H9 (cell line): ENCODE data around the gene RAB26. TPM values are rescaled to one million over a fixed set of nuclear protein-coding genes. Genes with fewer than 3 reads are reported as not detected.

ENCODE experiments used
- DNase-seq: peaks from one replicate; pipeline ENCODE4 v3.0.0-alpha.2; 2017
- H2AFZ ChIP-seq: one replicate; pipeline ENCODE4 v1.6.1; 2013; ENCODE audit warnings: mild to moderate bottlenecking, low read length, control low read depth, moderate library complexity
- H2AK5ac ChIP-seq: 2 replicates; pipeline ENCODE4 v1.6.1; 2013; ENCODE audit warnings: low read length, control low read depth, mixed read lengths; ENCODE audit not compliant: insufficient read length
- H2BK120ac ChIP-seq: one replicate; pipeline ENCODE4 v1.6.1; 2013; ENCODE audit warnings: low read depth, mild to moderate bottlenecking, low read length, control low read depth, inconsistent platforms; ENCODE audit not compliant: poor library complexity, severe bottlenecking
- H2BK12ac ChIP-seq: 2 replicates; pipeline ENCODE4 v1.6.1; 2013; ENCODE audit warnings: low read length, control low read depth, mixed read lengths, low read depth; ENCODE audit not compliant: insufficient read length
- H2BK15ac ChIP-seq: 2 replicates; pipeline ENCODE4 v1.6.1; 2013; ENCODE audit warnings: low read depth, low read length, control low read depth
- H2BK20ac ChIP-seq: one replicate; pipeline ENCODE4 v1.6.1; 2013; ENCODE audit warnings: low read depth, mild to moderate bottlenecking, low read length, control low read depth, inconsistent platforms; ENCODE audit not compliant: poor library complexity, severe bottlenecking
- H2BK5ac ChIP-seq: 2 replicates; pipeline ENCODE4 v1.6.1; 2013; ENCODE audit warnings: low read length, control low read depth, mixed read lengths; ENCODE audit not compliant: insufficient read length
- H3K14ac ChIP-seq: 2 replicates; pipeline ENCODE4 v1.6.1; 2013; ENCODE audit warnings: low read length, control low read depth; ENCODE audit not compliant: insufficient read depth
- H3K18ac ChIP-seq: 2 replicates; pipeline ENCODE4 v1.6.1; 2013; ENCODE audit warnings: low read depth, mild to moderate bottlenecking, mixed read lengths, low read length, control low read depth; ENCODE audit not compliant: insufficient read length
- H3K23ac ChIP-seq: 2 replicates; pipeline ENCODE4 v1.6.1; 2013; ENCODE audit warnings: low read length, control low read depth, mixed read lengths, low read depth; ENCODE audit not compliant: insufficient read length
- H3K23me2 ChIP-seq: 2 replicates; pipeline ENCODE4 v1.6.1; 2013; ENCODE audit warnings: low read depth, mild to moderate bottlenecking, mixed read lengths, low read length, control low read depth; ENCODE audit not compliant: insufficient read length, poor library complexity, severe bottlenecking
- H3K27ac ChIP-seq: 2 replicates; pipeline ENCODE4 v1.5.1; 2013; ENCODE audit warnings: low read length, control low read depth, mixed read lengths, low read depth; ENCODE audit not compliant: insufficient read length
- H3K27me3 ChIP-seq: 2 replicates; pipeline ENCODE4 v1.6.1; 2013; ENCODE audit warnings: low read length, control low read depth, inconsistent platforms; ENCODE audit not compliant: insufficient read depth
- H3K4ac ChIP-seq: 2 replicates; pipeline ENCODE4 v1.6.1; 2013; ENCODE audit warnings: low read depth, mild to moderate bottlenecking, control low read depth, inconsistent platforms, low read length, moderate library complexity
- H3K4me1 ChIP-seq: 2 replicates; pipeline ENCODE4 v1.6.1; 2013; ENCODE audit warnings: low read length, control low read depth, inconsistent platforms; ENCODE audit not compliant: insufficient read depth
- H3K4me2 ChIP-seq: 2 replicates; pipeline ENCODE4 v1.6.1; 2013; ENCODE audit warnings: low read length, control low read depth, mixed read lengths; ENCODE audit not compliant: insufficient read length, insufficient read depth
- H3K56ac ChIP-seq: 2 replicates; pipeline ENCODE4 v1.6.1; 2013; ENCODE audit warnings: low read depth, mild to moderate bottlenecking, mixed read lengths, low read length, control low read depth; ENCODE audit not compliant: insufficient read length
- H3K79me1 ChIP-seq: 2 replicates; pipeline ENCODE4 v1.6.1; 2013; ENCODE audit warnings: low read depth, mild to moderate bottlenecking, moderate library complexity, low read length, control low read depth, inconsistent platforms; ENCODE audit not compliant: insufficient read depth, poor library complexity, severe bottlenecking
- H3K79me2 ChIP-seq: 2 replicates; pipeline ENCODE4 v1.6.1; 2013; ENCODE audit warnings: low read length, control low read depth, inconsistent platforms; ENCODE audit not compliant: insufficient read depth
- H3K9ac ChIP-seq: 2 replicates; pipeline ENCODE4 v1.6.1; 2013; ENCODE audit warnings: low read length, control low read depth, mixed read lengths; ENCODE audit not compliant: insufficient read length; ENCODE audit errors: extremely low read depth
- H3K9me3 ChIP-seq: one replicate; pipeline ENCODE4 v1.6.1; 2013; ENCODE audit warnings: low read depth, low read length, inconsistent platforms; ENCODE audit not compliant: control insufficient read depth
- H3T11ph ChIP-seq: one replicate; pipeline ENCODE4 v1.6.1; 2013; ENCODE audit warnings: mild to moderate bottlenecking, low read length, control low read depth, inconsistent platforms
- H4K20me1 ChIP-seq: one replicate; pipeline ENCODE4 v1.6.1; 2013; ENCODE audit not compliant: control insufficient read depth, insufficient read length, insufficient read depth
- H4K5ac ChIP-seq: 2 replicates; pipeline ENCODE4 v1.6.1; 2013; ENCODE audit warnings: low read depth, mild to moderate bottlenecking, mixed read lengths, low read length, control low read depth; ENCODE audit not compliant: insufficient read length
- H4K8ac ChIP-seq: replicated peaks from 2 replicates; pipeline ENCODE4 v1.6.1; 2013; ENCODE audit warnings: low read length, control low read depth, mixed read lengths, low read depth; ENCODE audit not compliant: insufficient read length
- H4K91ac ChIP-seq: 2 replicates; pipeline ENCODE4 v1.6.1; 2013; ENCODE audit warnings: low read depth, mild to moderate bottlenecking, moderate library complexity, mixed read lengths, low read length, control low read depth; ENCODE audit not compliant: insufficient read length
- H3K27ac Mint-ChIP-seq, 3 experiments: 2 replicates in 2 of 3; 3 replicates in 1 of 3; pipeline ENCODE4 v1.8.0; 2020 to 2021; ENCODE audit warnings: mixed read lengths in 3 of 3, mild to moderate bottlenecking in 1 of 3, moderate library complexity in 1 of 3
- H3K27me3 Mint-ChIP-seq: 2 replicates; pipeline ENCODE4 v1.8.0; 2021; ENCODE audit warnings: low read depth, mild to moderate bottlenecking, moderate library complexity, mixed read lengths
- H3K36me3 Mint-ChIP-seq, 3 experiments: 2 replicates in 2 of 3; 3 replicates in 1 of 3; pipeline ENCODE4 v1.8.0; 2020 to 2021; ENCODE audit warnings: low read depth in 3 of 3, mixed read lengths in 3 of 3; ENCODE audit not compliant: insufficient read depth in 1 of 3
- H3K4me1 Mint-ChIP-seq, 2 experiments: 2 replicates each; pipeline ENCODE4 v1.8.0; 2020; ENCODE audit warnings: mixed read lengths in 2 of 2
- H3K4me3 Mint-ChIP-seq, 2 experiments: 2 replicates in 1 of 2; 3 replicates in 1 of 2; pipeline ENCODE4 v1.8.0; 2020 to 2021; ENCODE audit warnings: mild to moderate bottlenecking in 2 of 2, mixed read lengths in 2 of 2, moderate library complexity in 1 of 2
- H3K9me3 Mint-ChIP-seq, 2 experiments: 2 replicates in 1 of 2; 3 replicates in 1 of 2; pipeline ENCODE4 v1.8.0; 2020; ENCODE audit warnings: mild to moderate bottlenecking in 2 of 2, mixed read lengths in 2 of 2, moderate library complexity in 1 of 2
- WGBS: extraction: QIAGEN DNeasy Blood & Tissue Kit; methylation state at CpG from one replicate; pipeline ENCODE4 v1.1.7; 2013; ENCODE audit warnings: missing lambda C conversion rate, low lambda C conversion rate, mixed read lengths; ENCODE audit not compliant: insufficient read length; ENCODE audit errors: extremely low coverage; 5-methylcytosine and 5-hydroxymethylcytosine counted together
- total RNA-seq: library from RNA; stranded (reverse); gene quantifications from 2 replicates; pipeline ENCODE4 v1.2.1, GENCODE V29; 2021
- TF ChIP-seq, protein P1 (sequence below): fragments of 200-600 bp; sonication (generic); conservative IDR thresholded peaks from 3 replicates; pipeline ENCODE4 v1.8.0; 2021; ENCODE audit warnings: antibody characterized with exemption, mild to moderate bottlenecking

The RAB26 gene
- total RNA-seq, 1 experiment from 2014 or later: 2.4 TPM

DNA sequence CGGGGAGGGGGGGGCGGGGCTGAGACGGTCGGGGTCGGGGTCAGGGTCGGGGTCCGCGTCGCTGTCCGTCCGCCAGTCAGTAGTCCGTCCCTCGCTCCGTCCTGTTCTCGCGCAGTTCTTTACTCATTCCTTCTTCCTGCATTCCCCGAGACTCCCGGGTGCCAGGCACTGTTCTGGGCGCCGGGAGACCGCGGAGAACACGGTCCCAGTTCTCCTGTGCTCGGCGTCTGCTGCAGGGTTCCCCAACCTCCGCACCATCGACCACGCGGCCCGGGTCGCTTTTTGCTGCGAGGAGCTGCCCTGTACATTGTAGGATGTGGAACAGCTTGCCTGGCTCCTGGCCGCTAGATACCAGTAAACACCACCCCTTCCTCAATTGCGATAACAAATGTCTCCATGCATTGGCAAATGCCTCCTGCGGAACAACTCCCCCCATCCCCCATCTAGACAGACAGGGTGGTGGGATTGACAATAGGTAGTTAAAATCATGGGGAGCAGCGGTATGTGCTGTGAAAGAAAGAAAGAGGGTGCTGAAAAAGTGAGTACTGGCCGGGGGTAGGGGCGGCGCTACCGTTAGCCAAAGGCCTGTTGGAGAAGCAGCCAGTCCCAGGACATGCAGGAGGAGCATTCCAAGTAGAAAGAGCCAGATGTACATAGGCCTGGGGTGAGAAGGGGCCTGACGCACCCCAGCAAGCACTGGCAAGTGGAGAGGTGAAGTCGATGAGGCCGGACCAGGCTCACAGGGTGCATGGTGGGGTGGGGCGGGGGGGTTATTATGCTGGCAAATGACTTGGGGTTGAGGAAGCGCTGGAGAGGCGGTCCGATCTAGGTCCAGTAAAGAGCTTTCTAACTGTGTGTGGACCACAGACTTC is 7.8 kb downstream of the RAB26 start:
- Histone ChIP-seq H4K5ac (no peak overlapping the region), H3T11ph (no peak overlapping the region), H3K56ac (no peak overlapping the region), H2BK12ac (no peak overlapping the region), H2BK120ac (no peak overlapping the region), H3K79me1 (peaks cover 17% of the 10 kb centered on the region), H4K8ac (no peak overlapping the region), H3K14ac (0 out of 2 replicates have a peak overlapping the region, but pooled peaks have one; percentile 30), H4K20me1 (peaks cover 2% of the 10 kb centered on the region), H3K4me2 (peak overlapping the region; percentile 73), H2AFZ (no peak overlapping the region), H2BK15ac (no peak overlapping the region), H2BK20ac (no peak overlapping the region), H2AK5ac (no peak overlapping the region), H3K4ac (no peak overlapping the region), H3K9ac (peak overlapping the region; percentile 78), H3K27me3 (no peaks in the 10 kb centered on the region), H3K18ac (no peak overlapping the region), H2BK5ac (no peak overlapping the region), H3K4me1 (no peaks in the 10 kb centered on the region; the same call in 1 of the 2 replicates), H4K91ac (no peak overlapping the region), H3K23ac (no peak overlapping the region), H3K79me2 (peaks cover 50% of the 10 kb centered on the region; the same call in 1 of the 2 replicates), H3K23me2 (peaks cover 25% of the 10 kb centered on the region), H3K9me3 (no peaks in the 10 kb centered on the region), H3K27ac (no peak overlapping the region)
- H3K4me1 Mint-ChIP-seq: peaks cover 25 to 54% of the 10 kb centered on the region in 2 experiments
- peak overlapping the region; percentile 97 for H3K4me3 Mint-ChIP-seq
- DNase-seq: no peak
- peaks cover 0 to 9% of the 10 kb centered on the region in 2 experiments; a peak in 3 of 5 replicates for H3K9me3 Mint-ChIP-seq
- no peaks in the 10 kb centered on the region; the same call in 1 of the 2 replicates for H3K27me3 Mint-ChIP-seq
- peaks cover 30 to 44% (median 40%) of the 10 kb centered on the region in 3 experiments for H3K36me3 Mint-ChIP-seq
- H3K27ac Mint-ChIP-seq: peak overlapping the region; percentile 28 to 97 (median 95)
- no CpG with 5 or more reads among the region's 47 CpGs for WGBS
- TF ChIP-seq, protein P1, sequence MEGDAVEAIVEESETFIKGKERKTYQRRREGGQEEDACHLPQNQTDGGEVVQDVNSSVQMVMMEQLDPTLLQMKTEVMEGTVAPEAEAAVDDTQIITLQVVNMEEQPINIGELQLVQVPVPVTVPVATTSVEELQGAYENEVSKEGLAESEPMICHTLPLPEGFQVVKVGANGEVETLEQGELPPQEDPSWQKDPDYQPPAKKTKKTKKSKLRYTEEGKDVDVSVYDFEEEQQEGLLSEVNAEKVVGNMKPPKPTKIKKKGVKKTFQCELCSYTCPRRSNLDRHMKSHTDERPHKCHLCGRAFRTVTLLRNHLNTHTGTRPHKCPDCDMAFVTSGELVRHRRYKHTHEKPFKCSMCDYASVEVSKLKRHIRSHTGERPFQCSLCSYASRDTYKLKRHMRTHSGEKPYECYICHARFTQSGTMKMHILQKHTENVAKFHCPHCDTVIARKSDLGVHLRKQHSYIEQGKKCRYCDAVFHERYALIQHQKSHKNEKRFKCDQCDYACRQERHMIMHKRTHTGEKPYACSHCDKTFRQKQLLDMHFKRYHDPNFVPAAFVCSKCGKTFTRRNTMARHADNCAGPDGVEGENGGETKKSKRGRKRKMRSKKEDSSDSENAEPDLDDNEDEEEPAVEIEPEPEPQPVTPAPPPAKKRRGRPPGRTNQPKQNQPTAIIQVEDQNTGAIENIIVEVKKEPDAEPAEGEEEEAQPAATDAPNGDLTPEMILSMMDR: no peak
